ENCODE measurements around the gene APP.
"Not testable (repeated sequence)": the region's sequence is repeated elsewhere in the genome, so short reads cannot be mapped to it uniquely, and the experiment has no call there.

APP gene

GRCh38 chr21:26091480-26092018 is 79.0 kb downstream of the APP start:
- no peak for DNase-seq (ENCODE audit: low spot score)
- no peak for TF ChIP-seq CTCF (IDR thresholded peaks at IDR 0.05; ENCODE audit: extremely low read depth, missing control alignments)

GRCh38 chr21:26089730-26090129 is 80.8 kb downstream of the APP start:
- DNase-seq (ENCODE audit: low spot score): no peak

GRCh38 chr21:26087223-26087918 is 83.2 kb downstream of the APP start:
- TF ChIP-seq CTCF (IDR thresholded peaks at IDR 0.05; ENCODE audit: extremely low read depth, missing control alignments): no peak
- no peak for DNase-seq (ENCODE audit: low spot score)

More at GRCh38 chr21:26089730-26090129, 80.8 kb downstream of the APP start:
- TF ChIP-seq CTCF (IDR thresholded peaks at IDR 0.05; ENCODE audit: extremely low read depth, missing control alignments): no peak

- TF ChIP-seq CTCF (IDR thresholded peaks at IDR 0.05; ENCODE audit: extremely low read depth, missing control alignments): no peak
- no peak for DNase-seq (ENCODE audit: low spot score)
These were observed 84.7 kb downstream of the APP start for GRCh38 chr21:26085882-26086281.

- no peak for TF ChIP-seq CTCF (IDR thresholded peaks at IDR 0.05; ENCODE audit: extremely low read depth, missing control alignments)
- no peak for DNase-seq (ENCODE audit: low spot score)
These were observed 85.4 kb downstream of the APP start for GRCh38 chr21:26085127-26085526.

- no peak for DNase-seq (ENCODE audit: low spot score)
These were observed 88.0 kb downstream of the APP start for GRCh38 chr21:26082549-26082948.

GRCh38 chr21:26081175-26081760 is 89.3 kb downstream of the APP start:
- DNase-seq (ENCODE audit: low spot score): not testable (repeated sequence)

More at GRCh38 chr21:26082549-26082948, 88.0 kb downstream of the APP start:
- no peak for TF ChIP-seq CTCF (IDR thresholded peaks at IDR 0.05; ENCODE audit: extremely low read depth, missing control alignments)
